Measurements from ENCODE around the gene EFNB2.

EFNB2 gene

DNA sequence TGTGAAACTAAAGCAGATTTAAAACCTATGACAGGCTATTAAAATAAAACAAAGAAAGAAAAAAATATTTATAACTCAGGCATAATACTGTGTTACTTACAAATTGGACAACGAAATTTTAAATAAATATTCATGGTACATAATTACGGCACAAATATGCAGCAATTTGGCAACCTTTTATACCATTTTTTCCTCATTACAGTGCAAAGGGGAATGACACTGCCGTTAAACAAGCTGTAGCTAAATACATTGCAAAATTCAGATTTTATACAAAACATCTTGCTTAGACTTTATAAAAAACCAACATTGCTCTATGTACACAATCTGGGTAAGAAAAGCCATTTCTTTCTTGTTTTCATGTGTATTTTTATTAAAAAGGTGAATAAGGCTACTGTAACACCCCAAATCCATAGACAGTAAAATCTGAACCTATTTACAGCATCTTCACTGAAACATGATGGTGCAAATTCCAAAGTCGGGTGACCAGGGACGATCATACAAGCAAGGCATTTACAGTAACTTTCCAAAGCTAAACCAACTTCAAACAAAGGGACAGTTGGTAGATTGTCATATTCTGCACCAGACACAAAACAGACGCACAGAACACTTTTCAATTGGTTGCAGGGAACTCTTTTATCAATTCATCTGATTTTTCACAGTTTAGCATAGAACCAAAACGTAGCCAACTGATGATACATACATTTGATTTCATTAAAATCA, 45.5 kb downstream of the EFNB2 start:
- TF ChIP-seq FOXP2 (optimal IDR thresholded peaks at IDR 0.05; ENCODE audit: borderline replicate concordance, extremely low read depth, extremely low read length, insufficient read depth), result no peak
- TF ChIP-seq, protein P1, sequence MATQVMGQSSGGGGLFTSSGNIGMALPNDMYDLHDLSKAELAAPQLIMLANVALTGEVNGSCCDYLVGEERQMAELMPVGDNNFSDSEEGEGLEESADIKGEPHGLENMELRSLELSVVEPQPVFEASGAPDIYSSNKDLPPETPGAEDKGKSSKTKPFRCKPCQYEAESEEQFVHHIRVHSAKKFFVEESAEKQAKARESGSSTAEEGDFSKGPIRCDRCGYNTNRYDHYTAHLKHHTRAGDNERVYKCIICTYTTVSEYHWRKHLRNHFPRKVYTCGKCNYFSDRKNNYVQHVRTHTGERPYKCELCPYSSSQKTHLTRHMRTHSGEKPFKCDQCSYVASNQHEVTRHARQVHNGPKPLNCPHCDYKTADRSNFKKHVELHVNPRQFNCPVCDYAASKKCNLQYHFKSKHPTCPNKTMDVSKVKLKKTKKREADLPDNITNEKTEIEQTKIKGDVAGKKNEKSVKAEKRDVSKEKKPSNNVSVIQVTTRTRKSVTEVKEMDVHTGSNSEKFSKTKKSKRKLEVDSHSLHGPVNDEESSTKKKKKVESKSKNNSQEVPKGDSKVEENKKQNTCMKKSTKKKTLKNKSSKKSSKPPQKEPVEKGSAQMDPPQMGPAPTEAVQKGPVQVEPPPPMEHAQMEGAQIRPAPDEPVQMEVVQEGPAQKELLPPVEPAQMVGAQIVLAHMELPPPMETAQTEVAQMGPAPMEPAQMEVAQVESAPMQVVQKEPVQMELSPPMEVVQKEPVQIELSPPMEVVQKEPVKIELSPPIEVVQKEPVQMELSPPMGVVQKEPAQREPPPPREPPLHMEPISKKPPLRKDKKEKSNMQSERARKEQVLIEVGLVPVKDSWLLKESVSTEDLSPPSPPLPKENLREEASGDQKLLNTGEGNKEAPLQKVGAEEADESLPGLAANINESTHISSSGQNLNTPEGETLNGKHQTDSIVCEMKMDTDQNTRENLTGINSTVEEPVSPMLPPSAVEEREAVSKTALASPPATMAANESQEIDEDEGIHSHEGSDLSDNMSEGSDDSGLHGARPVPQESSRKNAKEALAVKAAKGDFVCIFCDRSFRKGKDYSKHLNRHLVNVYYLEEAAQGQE (IDR thresholded peaks at IDR 0.05; ENCODE audit: insufficient read depth in 1 of 2, low read depth in 2 of 2, low read length in 2 of 2), result no peak
- no peak for TF ChIP-seq POLR2AphosphoS5 (IDR thresholded peaks at IDR 0.05; ENCODE audit: low read depth, low read length)
- no peak for TF ChIP-seq TAF1 (IDR thresholded peaks at IDR 0.05; ENCODE audit: borderline replicate concordance, insufficient read depth, low read length)
- TF ChIP-seq SIN3A (IDR thresholded peaks at IDR 0.05; ENCODE audit: borderline replicate concordance, insufficient read depth, low read length), result no peak

DNA sequence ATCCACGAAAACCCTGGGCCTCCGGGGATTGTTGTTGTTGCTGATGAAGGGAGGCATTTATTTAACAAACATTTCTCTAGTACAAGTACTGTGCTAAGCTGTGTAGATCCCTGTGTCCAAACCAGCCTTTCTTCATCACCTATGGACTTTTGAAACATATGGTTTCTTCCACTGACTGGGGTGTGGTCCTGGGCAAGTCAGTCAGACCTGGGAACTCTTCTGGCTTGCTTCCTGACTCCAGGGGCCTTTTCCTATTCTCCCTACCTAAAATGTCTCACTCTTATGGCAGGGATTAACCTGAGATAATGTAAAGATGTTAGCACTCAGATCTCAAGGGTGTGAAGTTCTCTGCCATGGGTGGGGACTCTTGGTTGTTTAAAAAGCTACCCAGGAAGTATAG, 46.8 kb downstream of the EFNB2 start:
- TF ChIP-seq FOXP2 (optimal IDR thresholded peaks at IDR 0.05; ENCODE audit: borderline replicate concordance, extremely low read depth, extremely low read length, insufficient read depth) (no peak), POLR2AphosphoS5 (IDR thresholded peaks at IDR 0.05; ENCODE audit: low read depth, low read length) (no peak), TAF1 (IDR thresholded peaks at IDR 0.05; ENCODE audit: borderline replicate concordance, insufficient read depth, low read length) (no peak), SIN3A (IDR thresholded peaks at IDR 0.05; ENCODE audit: borderline replicate concordance, insufficient read depth, low read length) (no peak)
- TF ChIP-seq, protein P1 (IDR thresholded peaks at IDR 0.05; ENCODE audit: insufficient read depth in 1 of 2, low read depth in 2 of 2, low read length in 2 of 2), result no peak

DNA sequence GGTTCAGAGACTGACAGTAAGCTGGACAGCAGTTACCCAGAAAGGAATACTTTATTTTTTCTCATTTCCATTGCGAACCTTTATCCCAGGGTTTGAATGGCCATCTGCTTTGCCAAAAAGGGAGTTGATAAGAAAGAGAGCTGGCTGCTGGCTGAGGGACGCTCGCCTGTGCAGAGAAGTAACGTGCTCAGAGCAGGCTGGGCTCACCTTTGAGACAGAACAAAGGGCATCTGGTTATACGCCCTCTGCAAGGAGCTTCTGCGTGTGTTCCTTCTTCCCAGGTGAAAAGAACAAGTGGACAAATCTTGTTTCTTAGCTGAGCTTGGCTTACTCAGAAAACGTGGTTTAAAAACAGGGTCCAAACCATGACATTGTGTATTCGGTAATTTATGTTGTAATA, 47.4 kb downstream of the EFNB2 start:
- TF ChIP-seq SIN3A (IDR thresholded peaks at IDR 0.05; ENCODE audit: borderline replicate concordance, insufficient read depth, low read length) (no peak), POLR2AphosphoS5 (IDR thresholded peaks at IDR 0.05; ENCODE audit: low read depth, low read length) (no peak)

DNA sequence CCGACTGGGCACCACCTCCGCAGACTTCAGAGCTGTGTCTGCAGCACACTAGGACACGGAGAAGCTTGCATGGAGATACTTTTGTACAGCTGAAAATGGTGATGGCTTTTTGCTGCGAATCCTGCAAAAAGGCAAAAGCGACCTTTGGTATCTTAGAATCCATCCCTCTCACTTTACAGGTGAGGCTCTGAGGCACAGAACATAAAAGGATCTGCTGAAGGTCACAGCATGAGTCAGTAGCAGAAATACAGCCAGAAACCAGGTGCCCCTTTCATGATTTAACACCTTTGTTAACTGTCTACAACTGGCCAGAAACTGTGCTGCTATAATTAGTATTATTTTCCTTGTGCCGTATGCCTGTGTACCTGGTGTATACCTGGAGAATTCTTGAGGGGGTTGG, 48.3 kb downstream of the EFNB2 start:
- TF ChIP-seq POLR2AphosphoS5 (IDR thresholded peaks at IDR 0.05; ENCODE audit: low read depth, low read length) (no peak), FOXP2 (optimal IDR thresholded peaks at IDR 0.05; ENCODE audit: borderline replicate concordance, extremely low read depth, extremely low read length, insufficient read depth) (no peak), TAF1 (IDR thresholded peaks at IDR 0.05; ENCODE audit: borderline replicate concordance, insufficient read depth, low read length) (no peak), SIN3A (IDR thresholded peaks at IDR 0.05; ENCODE audit: borderline replicate concordance, insufficient read depth, low read length) (no peak)
- TF ChIP-seq, protein P1 (IDR thresholded peaks at IDR 0.05; ENCODE audit: insufficient read depth in 1 of 2, low read depth in 2 of 2, low read length in 2 of 2), result no peak

DNA sequence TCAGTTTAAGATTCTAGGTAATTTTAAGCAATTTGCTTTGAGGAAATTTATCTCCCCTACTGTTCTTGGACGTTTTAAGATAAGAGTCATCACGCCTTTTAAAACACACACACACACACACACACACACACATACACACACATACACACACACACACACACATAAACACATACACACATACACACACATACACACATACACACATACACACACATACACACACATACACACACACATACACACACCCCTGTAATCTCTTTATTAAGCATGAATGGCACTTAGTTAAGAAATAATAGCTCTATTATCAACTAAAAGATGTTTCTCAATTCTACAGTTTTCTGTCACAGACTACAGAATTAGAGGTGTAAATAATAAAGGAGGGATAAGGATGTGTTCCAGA, 49.2 kb downstream of the EFNB2 start:
- TF ChIP-seq, protein P1 (IDR thresholded peaks at IDR 0.05; ENCODE audit: insufficient read depth in 1 of 2, low read depth in 2 of 2, low read length in 2 of 2), result no peak
- TF ChIP-seq SIN3A (IDR thresholded peaks at IDR 0.05; ENCODE audit: borderline replicate concordance, insufficient read depth, low read length) (no peak), FOXP2 (optimal IDR thresholded peaks at IDR 0.05; ENCODE audit: borderline replicate concordance, extremely low read depth, extremely low read length, insufficient read depth) (no peak), POLR2AphosphoS5 (IDR thresholded peaks at IDR 0.05; ENCODE audit: low read depth, low read length) (no peak), TAF1 (IDR thresholded peaks at IDR 0.05; ENCODE audit: borderline replicate concordance, insufficient read depth, low read length) (no peak)

Data from PFSK-1 (cell line).